Fibroblast of skin of right quadriceps (primary cell): ENCODE results near the gene GUCD1.

Experiments used
- DNase-seq: peaks from one replicate; pipeline ENCODE4 v3.0.0-alpha.2; 2013

Gene GUCD1

DNA sequence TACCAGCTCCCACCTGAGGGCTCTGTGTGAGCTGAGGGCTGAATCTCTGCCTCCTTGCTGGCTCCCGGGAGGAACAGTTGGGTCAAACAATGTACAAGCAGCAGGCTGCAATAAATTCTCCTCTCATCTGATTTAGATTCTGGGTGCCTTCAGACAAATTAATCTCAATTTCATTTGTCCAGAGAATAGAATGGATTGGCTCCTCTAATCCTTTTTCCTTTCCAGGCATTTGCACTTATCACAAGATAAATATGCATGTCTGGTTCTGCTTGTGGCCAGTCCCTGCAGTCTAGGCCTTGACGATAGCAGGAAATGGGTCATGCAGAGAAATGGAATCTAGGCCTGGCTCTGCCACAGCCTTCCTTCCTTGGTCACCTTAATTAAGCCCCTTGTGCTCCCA, 31.1 kb downstream of the GUCD1 start:
- peak; percentile 44 for DNase-seq

DNA sequence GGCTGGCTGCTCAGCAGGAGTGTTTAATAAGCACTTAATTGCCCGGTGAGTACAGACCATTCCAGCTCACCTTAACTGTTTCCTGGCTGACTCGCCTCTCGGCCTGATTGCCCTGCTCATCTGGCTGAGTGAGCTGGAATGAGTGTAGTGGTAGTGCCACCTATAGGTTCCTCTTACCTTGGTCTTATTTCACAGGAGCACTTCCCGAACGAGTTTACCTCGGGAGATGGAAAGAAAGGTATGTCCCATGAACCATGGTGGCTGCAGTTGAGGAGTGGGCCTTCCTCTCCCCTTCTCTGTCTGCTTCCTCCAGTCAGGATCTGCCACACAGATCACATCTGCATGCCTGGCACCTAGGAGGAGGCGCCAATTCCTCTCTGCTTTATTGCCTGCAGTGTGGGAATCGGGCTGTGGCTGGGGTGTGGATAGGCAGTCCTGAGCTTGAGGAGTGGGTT, 33.1 kb downstream of the GUCD1 start:
- DNase-seq, result peak; percentile 58

DNA sequence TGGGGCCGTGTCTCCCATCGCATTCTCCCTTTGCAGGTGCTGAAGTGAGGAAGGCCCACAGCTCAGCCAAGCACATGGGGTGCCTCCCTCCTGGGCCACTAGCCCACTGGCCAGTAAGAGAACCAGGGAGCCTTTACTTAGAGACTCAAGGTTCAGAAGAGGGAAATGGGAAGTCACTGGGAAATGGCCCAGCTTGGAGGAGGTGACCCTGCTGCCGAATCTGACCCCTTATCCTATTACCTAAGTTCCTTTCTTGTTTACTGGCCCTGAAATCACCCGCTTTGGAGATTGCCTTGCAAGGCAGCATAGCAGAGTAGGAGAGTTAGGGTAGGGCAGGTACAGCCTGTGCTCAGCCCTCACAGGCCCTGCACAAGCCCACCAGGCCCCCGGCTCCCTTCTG, 35.4 kb downstream of the GUCD1 start:
- no peak for DNase-seq

DNA sequence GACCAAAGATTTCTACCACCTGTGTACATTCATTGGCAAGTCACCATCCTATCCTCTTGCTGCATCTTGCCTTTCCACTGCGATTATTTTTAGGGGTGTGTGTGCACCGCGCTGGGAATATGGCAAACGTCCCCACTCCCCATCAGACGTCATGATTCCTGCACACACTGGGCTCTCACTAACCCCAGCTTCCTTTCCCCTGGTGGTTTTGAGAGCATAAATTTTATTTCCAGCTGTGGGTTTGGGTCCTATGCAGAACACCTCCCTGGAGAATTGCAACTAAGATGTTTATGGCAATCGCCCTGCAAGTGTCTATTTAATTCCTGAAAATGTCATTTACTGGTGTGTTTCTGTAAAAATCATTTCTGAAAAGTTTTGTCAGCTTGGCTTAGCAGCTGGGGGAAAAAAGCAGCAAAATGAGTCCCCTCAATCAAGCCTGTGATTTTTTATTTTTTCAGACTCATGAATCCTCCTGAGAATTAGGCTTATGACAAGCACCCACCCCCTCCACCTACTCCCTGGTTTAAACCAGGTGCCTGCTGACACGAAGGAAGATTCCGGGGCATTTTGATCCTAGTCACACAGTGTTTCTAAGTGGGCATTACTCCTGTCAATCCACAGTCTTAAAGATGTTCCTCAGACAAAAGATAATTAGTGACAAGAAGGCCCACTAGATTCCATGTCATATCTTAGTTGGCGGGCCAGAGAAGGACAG, 36.0 kb downstream of the GUCD1 start:
- DNase-seq, result no peak

DNA sequence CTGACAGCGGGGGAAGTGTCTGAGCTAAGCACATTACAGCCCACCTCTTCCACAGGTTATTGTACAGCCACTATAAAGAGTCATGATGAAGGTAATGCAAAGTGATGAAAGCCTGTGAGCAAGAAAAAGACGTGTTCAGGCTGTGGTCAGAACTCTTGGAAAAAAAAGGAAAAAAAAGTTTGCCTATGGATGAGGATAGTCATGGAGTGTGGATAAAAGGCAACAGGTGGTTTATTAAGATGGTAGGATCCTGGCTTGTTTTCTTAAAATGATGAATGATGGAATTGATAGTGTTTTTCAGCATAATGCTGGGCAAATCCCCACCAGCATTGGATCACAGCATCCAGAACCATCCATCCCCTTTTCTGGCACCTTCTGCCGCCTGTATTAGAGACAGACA, 36.7 kb downstream of the GUCD1 start:
- no peak for DNase-seq

DNA sequence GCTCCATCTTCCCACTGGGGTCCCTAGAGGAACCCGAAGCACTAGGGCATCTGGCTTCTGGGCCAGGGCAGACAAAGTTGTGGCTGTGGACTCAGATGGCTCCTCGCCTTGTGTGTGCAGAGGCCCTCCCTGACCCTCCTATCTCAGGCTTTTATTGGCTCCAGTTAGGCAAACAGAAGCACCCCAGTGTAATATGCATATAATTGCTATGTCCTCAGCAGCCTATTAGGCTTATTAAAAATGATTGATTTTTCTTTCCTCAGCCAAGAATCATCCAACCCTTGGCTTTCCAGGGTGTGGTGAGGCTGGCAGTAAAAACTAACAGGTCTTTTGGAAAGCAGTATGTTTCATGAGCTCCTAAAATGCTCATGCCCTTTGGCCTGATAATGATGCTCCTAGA, 37.5 kb downstream of the GUCD1 start:
- no peak for DNase-seq

DNA sequence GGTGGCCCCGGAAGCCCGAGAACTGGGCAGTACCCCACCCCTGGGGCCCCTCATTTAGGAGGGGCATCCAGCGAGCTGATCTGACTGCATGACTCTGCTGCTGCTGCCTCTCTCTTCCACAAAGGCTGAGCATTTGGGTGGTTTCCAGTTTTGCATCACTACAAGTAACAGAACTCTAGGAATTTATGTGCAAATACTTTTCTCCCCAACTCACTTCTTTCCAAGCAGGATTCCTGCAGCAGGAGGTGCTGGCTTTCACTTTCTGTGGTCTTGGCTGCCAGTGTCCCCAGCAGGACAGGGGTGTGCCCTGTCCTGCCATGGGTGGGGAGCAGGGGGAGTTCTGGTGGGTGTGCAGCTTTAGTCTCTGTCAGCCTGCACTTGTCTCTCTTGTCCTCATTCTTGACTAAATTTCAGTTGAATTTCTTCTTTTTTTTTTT, 38.6 kb downstream of the GUCD1 start:
- DNase-seq, result peak; percentile 88

DNA sequence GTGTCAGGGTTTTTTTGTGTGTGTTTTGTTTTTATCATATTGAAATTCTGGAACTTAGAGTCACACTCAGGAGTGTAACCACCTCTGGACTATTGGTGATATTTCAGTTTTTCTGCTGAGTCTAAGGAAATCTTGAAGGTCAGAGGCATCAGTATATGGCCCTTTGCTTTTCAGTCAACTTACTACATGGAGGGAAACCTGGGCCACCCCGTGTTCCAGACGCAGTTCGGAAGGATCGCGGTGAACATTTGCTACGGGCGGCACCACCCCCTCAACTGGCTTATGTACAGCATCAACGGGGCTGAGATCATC, 40.0 kb downstream of the GUCD1 start:
- no peak for DNase-seq

DNA sequence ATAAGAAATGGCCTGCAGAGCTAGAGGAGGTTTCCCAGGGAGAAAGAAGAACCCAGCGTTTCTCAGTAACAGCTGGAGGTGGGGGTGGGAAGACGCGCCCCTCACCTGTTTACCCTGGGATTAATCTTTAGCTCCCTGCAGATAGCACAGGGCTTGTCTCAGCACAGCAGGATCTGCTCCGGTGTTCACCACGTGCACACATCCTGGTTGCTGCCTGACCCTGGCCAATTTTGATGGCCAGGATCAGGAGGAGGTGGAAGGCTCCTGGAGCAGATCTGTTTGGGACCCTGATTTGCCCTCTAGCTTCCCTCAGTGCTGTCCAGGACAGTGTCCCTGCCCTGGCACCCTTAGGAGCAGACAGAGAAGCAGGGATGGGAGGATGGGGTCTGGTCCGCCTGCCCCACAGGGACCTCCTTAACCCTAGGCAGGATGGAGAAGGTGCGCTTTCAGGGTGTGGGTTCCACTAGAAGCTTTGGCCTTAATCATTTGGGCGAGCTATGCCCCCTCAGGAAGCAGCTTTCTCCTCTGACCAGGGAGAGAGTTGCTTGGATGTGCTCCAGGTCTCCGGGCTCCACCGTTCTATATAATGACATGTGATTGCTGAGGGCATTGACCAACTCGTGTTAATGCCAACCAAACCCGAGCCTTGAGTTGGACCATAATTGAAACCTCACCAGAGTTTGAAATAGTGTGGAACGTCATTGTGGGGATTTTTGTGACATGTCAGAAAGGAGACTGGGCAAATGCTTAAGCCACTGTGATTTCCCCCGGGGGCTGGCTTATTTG, 40.5 kb downstream of the GUCD1 start:
- no peak for DNase-seq

DNA sequence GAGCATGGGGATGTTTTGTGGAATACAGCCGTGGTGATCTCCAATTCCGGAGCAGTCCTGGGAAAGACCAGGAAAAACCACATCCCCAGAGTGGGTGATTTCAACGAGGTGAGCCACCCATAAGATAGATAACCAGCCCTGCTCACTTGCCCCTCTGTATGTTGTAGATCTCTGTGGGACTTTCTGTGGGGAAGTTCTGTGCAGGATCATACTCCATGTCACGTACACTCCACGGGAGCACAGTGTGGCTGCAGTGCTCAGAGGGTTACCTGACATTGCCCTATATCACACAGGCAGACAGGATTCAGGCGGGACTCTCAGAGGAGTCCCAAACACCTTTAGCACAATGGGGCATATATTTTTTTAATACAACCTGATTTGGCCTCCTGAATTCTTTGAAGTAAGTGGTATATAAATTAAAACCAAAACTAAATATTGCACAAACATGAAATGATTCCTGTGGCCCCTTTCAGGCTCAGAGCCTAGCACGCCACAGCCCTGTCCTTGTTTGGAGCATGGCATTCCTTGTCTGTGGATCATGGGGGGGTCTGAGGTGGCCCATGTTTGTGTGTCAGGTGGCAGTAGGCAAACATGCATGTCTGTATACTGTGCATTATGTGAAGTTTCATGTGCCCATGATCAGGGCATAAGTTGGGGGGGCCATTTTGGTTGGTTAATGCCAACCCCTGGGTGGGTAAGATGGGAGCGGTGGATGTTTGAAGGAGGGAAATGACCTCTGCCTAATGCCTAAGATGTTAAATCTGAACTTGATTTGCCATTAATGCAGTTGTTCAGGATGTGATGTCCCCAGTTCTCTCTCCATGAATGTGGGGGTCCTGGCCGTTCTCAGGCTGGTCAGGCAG, 41.3 kb downstream of the GUCD1 start:
- DNase-seq, result no peak

DNA sequence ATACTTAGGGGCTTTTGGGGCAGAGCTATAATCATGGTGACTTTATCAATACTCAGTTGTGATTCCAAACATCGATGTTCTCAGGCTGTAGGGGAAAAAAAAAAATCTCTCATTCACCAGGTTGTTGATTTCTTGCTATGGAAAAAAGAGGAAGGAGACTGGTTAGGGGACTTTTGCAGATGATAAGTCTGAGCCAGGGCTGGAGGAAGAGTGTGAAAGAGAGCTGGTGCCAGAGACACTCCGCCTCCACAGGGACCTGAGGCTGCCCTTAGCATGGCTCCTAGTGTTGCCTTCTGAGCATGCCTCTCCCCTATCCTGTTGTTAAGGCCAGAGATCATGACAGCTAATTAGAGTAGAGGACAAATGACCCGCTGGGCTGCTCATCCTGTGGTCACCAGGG, 42.9 kb downstream of the GUCD1 start:
- DNase-seq, result no peak

DNA sequence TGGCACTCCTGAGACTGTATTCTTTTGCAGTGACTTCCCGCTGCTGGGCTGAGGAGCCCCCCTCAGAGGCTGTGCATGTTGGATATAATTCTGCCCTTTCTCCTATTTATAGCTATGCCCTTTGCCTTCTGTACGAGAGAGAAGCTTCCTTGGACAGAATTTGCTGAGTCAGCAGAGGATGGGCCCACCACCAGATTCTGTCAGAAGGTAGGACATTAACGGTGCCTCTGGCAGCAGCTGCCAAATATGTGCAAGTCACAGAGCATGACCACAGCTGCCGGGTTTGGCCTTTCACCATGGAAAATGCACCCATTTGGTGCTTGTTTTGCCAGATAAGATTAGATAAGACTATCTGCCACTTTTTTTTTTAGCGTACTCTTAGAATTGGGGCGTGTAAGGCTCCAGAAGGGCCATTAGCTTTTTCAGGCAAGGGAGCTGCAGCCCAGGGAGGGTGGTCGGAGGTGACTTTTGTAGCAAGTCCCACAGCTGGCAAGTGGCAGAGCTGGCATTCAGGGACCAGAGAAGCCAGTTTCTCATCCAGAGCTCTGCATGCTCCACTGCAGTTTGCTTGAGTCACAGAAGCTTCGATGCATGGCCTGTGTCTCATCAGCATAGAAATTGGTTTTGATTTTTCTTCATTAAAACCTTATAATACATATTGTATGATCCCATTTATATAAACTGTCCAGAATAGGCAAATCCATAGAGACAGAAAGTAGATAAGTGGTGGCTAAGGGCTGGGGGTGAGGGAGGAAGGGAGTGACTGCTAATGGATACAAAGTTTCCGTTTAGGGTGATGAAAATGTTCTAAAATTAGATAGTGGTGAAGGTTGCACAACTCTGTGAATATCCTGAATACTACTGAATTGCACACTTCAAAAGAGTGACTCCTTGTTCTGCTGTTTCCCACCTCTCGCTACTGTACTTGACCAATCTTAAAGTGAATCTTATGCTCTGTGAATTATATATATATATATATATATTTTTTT, 44.0 kb downstream of the GUCD1 start:
- DNase-seq, result peak; percentile 69

DNA sequence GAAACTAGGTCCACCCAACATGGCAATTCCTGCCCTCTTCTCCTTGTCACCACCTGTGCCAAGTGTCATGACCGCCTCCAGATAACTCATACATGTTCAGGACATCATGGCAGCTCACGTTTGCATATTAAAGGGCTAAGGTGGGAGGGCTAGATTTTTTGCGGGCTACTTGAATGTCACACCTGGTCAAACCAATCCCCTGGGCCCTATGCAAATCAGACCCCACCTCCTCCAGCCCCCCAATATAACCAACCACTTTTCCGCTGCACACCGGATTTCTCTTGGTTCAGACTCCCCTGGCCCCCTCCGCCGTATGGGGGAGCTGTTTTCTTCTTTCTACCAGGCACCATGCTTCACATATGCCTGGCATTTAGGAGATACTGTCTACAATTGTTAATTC, 47.2 kb downstream of the GUCD1 start:
- DNase-seq, result no peak

DNA sequence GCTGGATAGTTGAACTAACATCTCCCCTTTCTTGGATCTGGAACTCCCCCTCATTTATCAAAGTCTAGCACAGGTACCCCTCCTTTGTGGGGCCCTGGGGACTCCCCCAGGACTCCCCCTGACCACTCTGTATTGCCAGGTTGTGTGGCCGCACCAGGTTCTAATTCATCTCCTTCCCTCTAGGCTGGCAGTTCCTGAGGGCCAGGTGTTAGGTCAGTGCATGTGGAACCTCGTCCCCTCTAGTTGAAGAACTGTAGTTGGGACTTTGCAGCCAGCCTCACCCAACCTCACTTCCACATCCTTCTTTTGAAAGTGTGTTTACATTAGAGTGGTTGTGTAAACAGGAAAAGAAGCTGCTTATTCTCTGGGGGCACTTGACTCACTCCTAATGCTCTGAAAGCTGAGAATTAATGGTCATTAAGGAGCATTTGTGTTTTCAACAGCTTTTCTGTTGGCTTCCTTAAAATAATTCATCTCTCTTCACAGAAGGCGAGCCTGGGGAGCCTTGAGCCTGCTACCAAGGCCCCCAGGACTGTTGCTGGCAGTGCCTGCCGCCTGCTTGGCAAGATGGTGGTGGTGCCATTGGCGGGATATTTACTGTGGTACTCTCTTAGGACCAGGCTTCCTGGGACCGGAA, 48.0 kb downstream of the GUCD1 start:
- DNase-seq, result peak; percentile 47

DNA sequence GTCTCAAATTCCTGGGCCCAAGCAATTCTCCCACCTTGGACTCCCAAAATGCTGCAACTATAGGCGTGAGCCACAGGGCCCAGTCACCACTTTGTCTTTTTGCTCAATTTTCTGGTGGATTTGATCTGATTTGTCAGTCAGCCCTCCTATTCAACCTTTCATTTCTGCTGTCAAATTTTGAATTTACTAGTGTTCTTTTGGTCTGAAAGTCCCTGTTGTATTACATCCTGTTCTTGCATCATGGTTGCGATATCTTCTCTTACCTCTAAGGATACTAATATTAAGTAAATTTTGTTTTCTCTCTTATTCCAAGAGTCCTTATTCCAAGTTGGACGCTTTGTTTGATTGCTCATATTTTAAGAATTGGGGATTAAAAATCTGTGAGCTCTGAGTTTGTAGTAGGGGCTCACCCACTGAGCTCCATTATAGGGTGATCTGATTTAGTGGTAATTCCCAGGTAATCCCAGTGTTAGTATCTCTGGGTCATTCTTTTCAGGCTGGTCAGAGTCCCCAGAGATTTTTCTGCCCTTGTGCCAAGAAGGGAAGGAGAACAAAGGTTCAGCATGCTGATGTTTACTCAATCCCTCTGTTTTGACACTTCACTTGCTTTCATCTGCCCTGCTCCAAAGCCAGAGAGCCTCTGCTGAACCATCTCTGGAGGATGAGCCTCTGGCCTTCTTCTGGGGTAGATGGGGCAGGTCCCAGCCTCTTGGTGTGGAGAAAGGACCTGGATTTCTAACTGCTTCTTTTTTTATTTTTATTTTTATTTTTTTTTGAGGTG, 49.8 kb downstream of the GUCD1 start:
- DNase-seq, result no peak

DNA sequence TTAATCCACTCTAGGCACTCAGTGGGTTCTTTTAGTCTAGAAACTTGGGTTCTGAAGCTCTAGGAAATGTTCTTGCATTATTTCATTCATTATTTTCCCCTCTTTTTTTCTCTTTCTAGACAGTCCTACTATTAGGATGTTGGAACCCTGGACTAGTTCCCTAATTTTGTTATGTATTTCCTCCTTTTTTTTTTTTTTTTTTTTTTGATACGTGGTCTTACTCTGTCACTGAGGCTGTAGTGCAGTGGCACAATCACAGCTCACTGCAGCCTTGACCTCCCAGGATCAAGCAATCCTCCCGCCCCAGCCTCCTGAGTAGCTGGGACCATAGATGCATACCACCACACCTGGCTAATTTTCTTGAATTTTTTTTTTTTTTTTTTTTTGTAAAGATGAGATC, 50.4 kb downstream of the GUCD1 start:
- DNase-seq, result no peak

DNA sequence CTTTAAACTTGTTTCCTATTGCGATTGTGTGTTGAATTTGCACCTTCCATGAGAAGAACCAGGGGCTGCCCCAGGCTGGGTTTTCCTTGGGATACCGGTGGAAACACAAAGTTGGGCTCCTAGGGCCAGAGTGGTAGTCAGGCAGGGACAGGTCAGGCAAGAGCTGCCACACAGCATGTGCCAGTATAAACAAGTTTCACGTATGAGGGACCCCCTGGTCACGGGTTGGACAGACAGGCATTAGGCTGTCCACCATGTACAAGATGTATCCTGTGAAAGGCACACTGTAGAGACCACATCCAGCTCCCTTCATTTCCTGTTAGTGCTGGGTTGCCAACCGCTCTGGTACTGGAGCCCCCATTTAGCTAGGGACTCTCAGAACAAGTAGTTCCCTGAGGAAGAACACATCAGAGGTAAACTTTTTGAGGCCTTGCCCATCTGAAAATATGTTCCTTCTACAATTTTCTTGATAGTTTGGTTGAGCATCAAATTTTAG, 51.0 kb downstream of the GUCD1 start:
- DNase-seq, result no peak

DNA sequence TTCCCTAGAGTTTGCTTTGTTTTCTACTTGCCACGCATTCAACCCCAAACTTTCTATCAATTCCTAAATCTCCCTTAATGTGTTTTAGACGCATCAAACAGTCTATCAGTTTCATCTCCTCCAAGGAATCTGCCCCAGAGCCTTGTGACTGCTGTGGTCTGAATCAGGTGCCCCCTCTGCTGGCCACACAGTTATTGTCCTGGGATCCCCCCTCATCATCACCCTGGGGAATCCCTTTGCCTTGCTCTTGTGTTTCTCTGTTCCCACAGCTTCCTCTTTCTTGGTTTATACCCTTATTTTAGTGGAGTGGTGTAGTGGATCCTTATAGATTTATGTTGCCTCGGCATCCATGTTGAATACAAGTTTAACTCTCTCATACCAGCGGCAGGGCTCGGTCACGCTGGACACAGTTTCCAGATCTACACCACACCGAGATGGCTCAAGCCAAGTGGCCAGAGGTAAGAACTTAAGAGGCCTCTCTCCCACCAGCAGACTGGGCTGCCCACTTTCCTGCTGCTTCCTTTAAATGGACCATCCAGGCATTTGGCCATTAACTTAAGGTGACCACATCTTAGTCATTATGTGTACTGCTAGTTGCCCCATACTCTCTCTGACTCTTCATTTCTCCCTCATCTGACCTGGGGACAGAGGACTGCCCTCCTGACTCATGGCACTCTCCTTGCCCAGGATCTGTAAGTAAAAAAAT, 51.6 kb downstream of the GUCD1 start:
- peak; percentile 51 for DNase-seq

DNA sequence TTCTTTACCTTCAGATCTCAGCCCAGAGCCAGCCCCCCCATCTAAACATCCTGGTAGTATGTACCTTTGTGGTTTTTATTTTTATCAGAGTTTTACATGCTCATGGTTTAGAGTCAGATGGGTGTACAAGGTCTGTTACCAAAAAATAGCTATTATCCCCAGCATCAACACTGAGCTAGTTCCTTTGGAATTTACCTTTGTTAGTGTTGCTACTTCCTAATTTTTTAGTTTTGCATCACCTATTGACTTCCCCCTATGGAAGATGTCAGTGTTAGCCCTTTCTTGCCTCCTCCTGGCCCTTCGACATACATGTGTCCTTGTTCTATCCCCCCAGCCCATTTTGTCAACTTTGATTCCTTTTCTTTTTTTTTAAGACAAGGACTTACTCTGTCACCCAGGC, 52.4 kb downstream of the GUCD1 start:
- no peak for DNase-seq

DNA sequence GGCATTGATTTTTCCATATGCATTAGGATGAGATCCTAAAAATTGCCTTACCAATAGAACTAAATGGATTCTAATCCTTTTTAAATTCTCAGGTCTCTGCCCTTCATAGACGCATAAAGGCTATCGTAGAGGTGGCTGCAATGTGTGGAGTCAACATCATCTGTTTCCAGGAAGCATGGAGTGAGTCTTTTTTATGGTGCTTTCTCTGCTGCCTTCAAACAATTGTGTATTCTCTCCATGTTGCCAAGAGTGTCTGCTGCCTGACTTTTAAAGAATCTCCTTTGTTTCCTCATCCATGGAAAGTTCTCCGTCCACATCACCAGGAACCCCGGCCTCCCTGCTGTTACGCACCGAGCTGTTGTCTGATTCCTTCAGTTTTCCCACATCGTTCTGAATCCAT, 52.9 kb downstream of the GUCD1 start:
- no peak for DNase-seq
